ENCODE measurements around the gene ARSB.

- TF ChIP-seq CTCF (IDR thresholded peaks at IDR 0.05): no peak
- no peak for TF ChIP-seq POLR2A (IDR thresholded peaks at IDR 0.05)
- TF ChIP-seq POLR2AphosphoS5 (IDR thresholded peaks at IDR 0.05): no peak
Observed at GRCh38 chr5:78956901-78957300, 28.2 kb downstream of the ARSB start.

All from gastroesophageal sphincter (tissue), 3 donors.